HG03139 (cell line): ENCODE measurements around the gene BIN1.

ENCODE experiments used
- ATAC-seq: cut with Tn5 transposase; IDR thresholded peaks from one replicate; pipeline ENCODE4 v1.9.1; 2021; ENCODE audit not compliant: unreplicated experiment

BIN1 gene

GRCh38 chr2:127105656-127106456, 1.1 kb downstream of the BIN1 start:
- ATAC-seq, result no peak

GRCh38 chr2:127104881-127105655, 1.9 kb downstream of the BIN1 start:
- ATAC-seq, result no peak

- no peak for ATAC-seq
Observed at GRCh38 chr2:127104166-127104660, 2.7 kb downstream of the BIN1 start.

- ATAC-seq, result no peak
Observed at GRCh38 chr2:127103243-127104165, 3.5 kb downstream of the BIN1 start.

GRCh38 chr2:127102521-127103242, 4.3 kb downstream of the BIN1 start:
- ATAC-seq, result no peak

- ATAC-seq, result no peak
Observed at GRCh38 chr2:127101756-127102477, 5.0 kb downstream of the BIN1 start.

GRCh38 chr2:127101048-127101611, 5.8 kb downstream of the BIN1 start:
- no peak for ATAC-seq

- no peak for ATAC-seq
Observed at GRCh38 chr2:127100251-127101047, 6.5 kb downstream of the BIN1 start.

GRCh38 chr2:127098711-127099110, 8.2 kb downstream of the BIN1 start:
- no peak for ATAC-seq

- ATAC-seq, result no peak
Observed at GRCh38 chr2:127097841-127098651, 8.9 kb downstream of the BIN1 start.

- ATAC-seq, result no peak
Observed at GRCh38 chr2:127097471-127097765, 9.5 kb downstream of the BIN1 start.

GRCh38 chr2:127096718-127097470, 10.1 kb downstream of the BIN1 start:
- no peak for ATAC-seq

GRCh38 chr2:127096280-127096679, 10.7 kb downstream of the BIN1 start:
- ATAC-seq, result no peak

- ATAC-seq, result no peak
Observed at GRCh38 chr2:127095784-127096183, 11.2 kb downstream of the BIN1 start.

GRCh38 chr2:127095367-127095641, 11.7 kb downstream of the BIN1 start:
- no peak for ATAC-seq

- no peak for ATAC-seq
Observed at GRCh38 chr2:127094509-127095366, 12.2 kb downstream of the BIN1 start.
